ENCODE measurements around the gene SDHAF1. TPM values are rescaled to one million over a fixed set of nuclear protein-coding genes. Genes with fewer than 3 reads are reported as not detected.

SDHAF1 gene
- total and polyA plus RNA-seq, 10 donors = 14.6 to 35.6 (median 24.9) TPM

DNA sequence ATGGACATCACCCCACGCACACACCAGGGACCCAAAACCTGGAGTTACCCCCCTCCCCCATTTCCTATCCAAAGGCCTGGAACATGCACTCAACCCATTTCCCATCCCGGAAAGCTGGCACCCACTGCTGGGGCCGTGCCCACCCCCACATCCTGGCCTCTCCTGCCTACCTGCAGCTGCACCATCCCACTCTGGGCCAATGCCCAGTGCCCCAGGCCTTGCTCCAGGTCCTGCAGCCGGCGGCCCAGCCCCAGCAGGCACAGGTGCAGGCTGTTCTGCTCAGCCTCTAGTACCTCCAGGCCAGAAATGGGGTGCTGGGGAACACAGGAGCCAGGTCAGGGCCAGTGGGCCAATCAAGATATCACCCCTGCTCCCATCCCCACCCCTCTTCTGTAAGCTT, 12.0 kb downstream of the SDHAF1 start:
- intact Hi-C loops (cut with DNase I; ENCODE audit: low total_unique reads) = no loop called here
- TF ChIP-seq POLR2AphosphoS5 (IDR thresholded peaks at IDR 0.05) (peak in 1 of 3 donors; percentile 14), POLR2A (IDR thresholded peaks at IDR 0.05) (no peak)
- Histone ChIP-seq H3K27ac (no peak overlapping the region), H3K4me1 (peaks cover 0 to 17% (median 13%) of the 10 kb centered on the region in 6 donors), H3K9me3 (no peaks in the 10 kb centered on the region), H3K36me3 (peaks cover 0 to 13% (median 0%) of the 10 kb centered on the region in 6 donors), H3K4me3 (no peak overlapping the region), H3K27me3 (replicated peaks in 1 of 7) (peaks cover 0 to 17% (median 0%) of the 10 kb centered on the region in 7 donors)
- 88 to 100% (median 92%) methylated on average over 3 to 5 of the region's 5 CpGs for WGBS, 5 donors
- no peak for DNase-seq

DNA sequence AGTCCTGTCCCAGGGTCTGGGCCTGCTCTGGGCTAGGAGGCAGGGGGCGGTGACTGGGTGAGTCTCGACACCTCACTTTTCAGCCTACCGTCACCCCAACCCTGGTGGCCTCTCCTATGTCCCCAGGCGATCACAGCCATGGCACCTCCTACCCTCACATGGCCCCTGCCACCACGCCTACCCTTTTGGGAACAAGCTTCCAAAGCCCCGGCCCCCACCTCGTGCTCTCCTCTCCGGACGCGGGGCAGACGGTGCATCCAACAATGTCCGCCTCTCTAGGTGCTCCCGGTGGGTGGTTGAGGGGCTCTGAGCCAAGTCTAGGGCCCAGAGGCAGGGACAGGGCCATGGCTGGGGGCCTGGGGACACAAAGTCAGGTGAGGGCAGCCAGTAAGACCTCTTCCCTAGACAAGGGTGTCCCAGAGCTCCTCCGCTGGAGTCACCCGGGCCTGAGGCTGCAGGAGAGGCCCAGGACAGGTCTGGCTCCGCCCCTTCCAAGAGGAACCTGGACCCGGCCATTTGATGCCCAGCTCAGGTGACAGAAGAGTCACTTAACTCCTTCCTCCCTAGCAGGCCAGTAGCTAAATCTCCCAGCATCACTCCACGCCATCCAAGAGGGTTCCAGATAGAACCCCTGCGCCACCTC, 13.5 kb downstream of the SDHAF1 start, which contains the start of gene SYNE4:
Gene SYNE4, minus strand, starts transcription at position 478 of the 643 bp plus-strand sequence. Its CDS starts 132 bp downstream, at position 346.
- intact Hi-C loops (cut with DNase I; ENCODE audit: low total_unique reads) = no loop called here
- Histone ChIP-seq H3K9me3 (no peaks in the 10 kb centered on the region), H3K27ac (peak within 1 kb of the TSS in 2 of 8 donors; percentile 27 to 49), H3K4me3 (peak within 1 kb of the TSS in 7 of 8 donors; percentile 9 to 62 (median 29)), H3K27me3 (replicated peaks in 1 of 7) (peaks cover 0 to 17% (median 0%) of the 10 kb centered on the region in 7 donors), H3K36me3 (peaks cover 0 to 9% (median 0%) of the 10 kb centered on the region in 6 donors), H3K4me1 (peaks cover 5 to 29% (median 20%) of the 10 kb centered on the region in 6 donors)
- no peak for DNase-seq
- no peak for TF ChIP-seq POLR2A (IDR thresholded peaks at IDR 0.05)
- peak in 1 of 3 donors; percentile 56 for TF ChIP-seq POLR2AphosphoS5 (IDR thresholded peaks at IDR 0.05)
- TF ChIP-seq, protein P1, sequence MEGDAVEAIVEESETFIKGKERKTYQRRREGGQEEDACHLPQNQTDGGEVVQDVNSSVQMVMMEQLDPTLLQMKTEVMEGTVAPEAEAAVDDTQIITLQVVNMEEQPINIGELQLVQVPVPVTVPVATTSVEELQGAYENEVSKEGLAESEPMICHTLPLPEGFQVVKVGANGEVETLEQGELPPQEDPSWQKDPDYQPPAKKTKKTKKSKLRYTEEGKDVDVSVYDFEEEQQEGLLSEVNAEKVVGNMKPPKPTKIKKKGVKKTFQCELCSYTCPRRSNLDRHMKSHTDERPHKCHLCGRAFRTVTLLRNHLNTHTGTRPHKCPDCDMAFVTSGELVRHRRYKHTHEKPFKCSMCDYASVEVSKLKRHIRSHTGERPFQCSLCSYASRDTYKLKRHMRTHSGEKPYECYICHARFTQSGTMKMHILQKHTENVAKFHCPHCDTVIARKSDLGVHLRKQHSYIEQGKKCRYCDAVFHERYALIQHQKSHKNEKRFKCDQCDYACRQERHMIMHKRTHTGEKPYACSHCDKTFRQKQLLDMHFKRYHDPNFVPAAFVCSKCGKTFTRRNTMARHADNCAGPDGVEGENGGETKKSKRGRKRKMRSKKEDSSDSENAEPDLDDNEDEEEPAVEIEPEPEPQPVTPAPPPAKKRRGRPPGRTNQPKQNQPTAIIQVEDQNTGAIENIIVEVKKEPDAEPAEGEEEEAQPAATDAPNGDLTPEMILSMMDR (IDR thresholded peaks at IDR 0.05 in 8 of 11, conservative IDR thresholded peaks at IDR 0.05 in 3 of 11) = no peak
- WGBS, 5 donors = 70 to 80% (median 71%) methylated on average over 8 to 19 of the region's 19 CpGs

DNA sequence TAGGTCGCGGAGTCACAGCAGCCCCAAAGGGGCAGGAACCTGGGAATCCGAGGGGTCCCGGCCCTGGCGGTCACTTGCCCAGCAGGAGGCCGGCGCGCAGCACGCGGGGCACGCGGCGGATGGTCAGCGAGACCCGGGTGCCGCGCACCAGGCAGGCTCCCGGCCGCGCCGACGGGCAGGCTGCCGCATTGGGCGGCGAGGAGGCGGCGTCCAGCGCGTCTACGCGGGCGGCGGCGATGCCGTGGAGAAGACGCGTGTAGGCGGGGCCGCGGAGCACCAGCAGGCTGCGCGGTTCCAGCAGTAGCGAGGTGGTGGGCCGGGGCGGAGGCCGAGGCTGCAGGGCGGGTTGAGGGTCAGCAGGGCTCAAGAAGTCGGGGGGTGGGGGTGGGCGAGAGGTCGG, 14.2 kb downstream of the SDHAF1 start:
- peak overlapping the region in 2 of 8 donors; percentile 27 to 49 for H3K27ac ChIP-seq

DNA sequence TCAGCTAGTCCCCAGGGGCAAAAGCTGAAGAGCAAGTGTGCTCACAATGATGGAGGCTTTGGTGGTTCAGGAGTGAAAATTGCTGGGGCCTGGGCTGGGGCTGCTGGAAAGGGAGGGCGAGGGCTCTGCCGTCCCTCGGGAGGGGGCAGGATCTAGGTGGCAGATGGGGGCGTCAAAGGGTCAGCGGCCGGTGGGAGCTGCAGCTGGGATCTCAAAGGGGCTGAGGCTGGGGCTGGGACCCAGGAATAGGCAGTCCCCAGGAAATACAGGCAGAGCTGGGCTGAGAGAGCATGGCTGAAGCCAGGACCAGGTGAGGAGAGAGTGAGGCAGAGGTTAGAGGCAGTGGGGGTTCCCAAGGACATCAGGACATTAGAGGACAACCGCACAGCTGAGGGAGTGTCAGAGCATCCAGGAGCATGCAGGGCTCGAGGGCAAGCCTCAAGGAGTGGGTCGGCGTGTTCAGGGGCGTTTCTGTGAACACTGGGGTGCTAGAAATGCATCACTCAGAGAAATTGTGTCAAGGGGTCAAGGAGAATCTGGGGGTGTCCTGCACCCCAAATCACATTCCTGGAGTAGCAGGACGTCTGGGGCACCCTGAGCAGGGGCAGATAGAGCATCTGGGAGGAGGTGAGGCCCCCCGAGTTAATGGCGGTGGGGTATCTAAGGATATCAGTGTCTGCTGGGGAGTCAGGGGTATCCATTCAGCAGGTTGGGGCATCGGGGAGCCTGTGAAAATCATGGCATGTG, 14.8 kb downstream of the SDHAF1 start:
- 59 to 72% (median 61%) methylated on average over 15 of the region's 15 CpGs for WGBS, 5 donors
- H3K9me3 ChIP-seq = no peaks in the 10 kb centered on the region
- peaks cover 9 to 37% (median 28%) of the 10 kb centered on the region in 6 donors for H3K4me1 ChIP-seq
- H3K27me3 ChIP-seq (replicated peaks in 1 of 7) = peaks cover 0 to 17% (median 0%) of the 10 kb centered on the region in 7 donors
- no peak for DNase-seq
- intact Hi-C loops (cut with DNase I; ENCODE audit: low total_unique reads) = no loop called here
- peak overlapping the region in 5 of 8 donors; percentile 26 to 62 (median 29) for H3K4me3 ChIP-seq
- no peak for TF ChIP-seq POLR2AphosphoS5 (IDR thresholded peaks at IDR 0.05)
- TF ChIP-seq, protein P1 (IDR thresholded peaks at IDR 0.05 in 8 of 11, conservative IDR thresholded peaks at IDR 0.05 in 3 of 11) = no peak
- no peak for TF ChIP-seq POLR2A (IDR thresholded peaks at IDR 0.05)
- H3K27ac ChIP-seq = peak overlapping the region in 2 of 8 donors; percentile 27 to 49
- peaks cover 0 to 7% (median 0%) of the 10 kb centered on the region in 6 donors for H3K36me3 ChIP-seq

More for the DNA sequence above, 14.2 kb downstream of the SDHAF1 start:
- Histone ChIP-seq H3K27me3 (replicated peaks in 1 of 7) (peaks cover 0 to 17% (median 0%) of the 10 kb centered on the region in 7 donors), H3K4me1 (peaks cover 6 to 33% (median 24%) of the 10 kb centered on the region in 6 donors), H3K4me3 (peak overlapping the region in 7 of 8 donors; percentile 9 to 62 (median 29)), H3K9me3 (no peaks in the 10 kb centered on the region), H3K36me3 (peaks cover 0 to 7% (median 0%) of the 10 kb centered on the region in 6 donors)
- TF ChIP-seq POLR2AphosphoS5 (IDR thresholded peaks at IDR 0.05) (peak; percentile 41 to 71 (median 64)), POLR2A (IDR thresholded peaks at IDR 0.05) (no peak)
- TF ChIP-seq, protein P1 (IDR thresholded peaks at IDR 0.05 in 8 of 11, conservative IDR thresholded peaks at IDR 0.05 in 3 of 11) = no peak
- peak; percentile 88 for DNase-seq
- intact Hi-C loops (cut with DNase I; ENCODE audit: low total_unique reads) = no loop called here
- 2 to 7% (median 2%) methylated on average over 13 to 50 of the region's 50 CpGs for WGBS, 5 donors

Data from spleen (tissue), 11 donors.